ACC112 (cell line): ENCODE results near the gene VTI1A.

Experiments
- H2AFZ ChIP-seq: fragments of 200-600 bp; sonication (generic); one replicate; pipeline ENCODE4 v1.6.0; 2017; ENCODE audit warnings: antibody characterized with exemption, low read length; ENCODE audit not compliant: unreplicated experiment
- H3K27ac ChIP-seq: fragments of 200-600 bp; sonication (generic); 2 replicates; pipeline ENCODE4 v1.5.1; 2014; ENCODE audit warnings: low read depth, mild to moderate bottlenecking, antibody characterized with exemption, low read length, moderate library complexity
- H3K27me3 ChIP-seq: fragments of 200-600 bp; sonication (generic); 2 replicates; pipeline ENCODE4 v1.6.1; 2014; ENCODE audit warnings: mild to moderate bottlenecking, antibody characterized with exemption, low read length, moderate library complexity, mixed read lengths; ENCODE audit not compliant: insufficient read depth
- H3K36me3 ChIP-seq: fragments of 200-600 bp; sonication (generic); 2 replicates; pipeline ENCODE4 v1.6.1; 2016; ENCODE audit warnings: mild to moderate bottlenecking, antibody characterized with exemption, low read length, moderate library complexity, mixed read lengths; ENCODE audit not compliant: insufficient read depth
- H3K4me1 ChIP-seq: fragments of 200-600 bp; sonication (generic); one replicate; pipeline ENCODE4 v1.6.1; 2016; ENCODE audit warnings: low read length, mixed read lengths; ENCODE audit not compliant: insufficient read depth, unreplicated experiment, control insufficient read depth
- H3K4me3 ChIP-seq: fragments of 200-600 bp; sonication (generic); 2 replicates; pipeline ENCODE4 v1.5.1; 2014; ENCODE audit warnings: mild to moderate bottlenecking, low read depth, low read length
- H3K79me2 ChIP-seq: fragments of 200-600 bp; sonication (generic); one replicate; pipeline ENCODE4 v1.6.0; 2016; ENCODE audit warnings: low read length; ENCODE audit not compliant: control insufficient read depth, unreplicated experiment, insufficient read depth

Gene VTI1A

DNA sequence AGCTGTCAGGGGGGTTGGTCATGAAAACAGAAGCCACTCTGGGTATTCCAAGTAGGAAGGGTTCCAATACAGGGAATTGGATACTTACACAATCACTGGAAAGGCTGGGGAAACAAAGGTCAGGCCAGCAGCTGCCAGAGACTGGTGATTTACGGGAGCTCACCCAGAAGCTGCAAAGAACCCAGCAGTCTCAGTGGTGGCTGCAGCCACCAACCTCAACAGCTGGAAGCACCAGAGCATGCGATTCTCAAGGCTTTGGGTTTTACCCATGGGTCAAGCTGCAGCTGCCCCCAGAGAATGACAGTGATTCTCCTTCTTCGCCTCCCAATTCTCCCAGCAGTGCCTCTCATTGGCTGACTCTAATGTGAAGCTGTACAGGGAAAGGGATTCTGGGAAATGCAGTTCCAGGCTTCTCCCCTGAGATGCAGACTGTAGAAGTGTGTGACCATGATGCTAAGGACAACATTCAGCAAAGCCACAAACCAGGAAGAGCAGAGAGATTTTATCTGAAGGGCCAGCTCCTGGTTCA, 395.9 kb downstream of the VTI1A start:
- H3K4me1 ChIP-seq = no peaks in the 10 kb centered on the region
- H3K4me3 ChIP-seq = no peak overlapping the region
- no peaks in the 10 kb centered on the region for H3K36me3 ChIP-seq
- H3K79me2 ChIP-seq = no peaks in the 10 kb centered on the region
- no peak overlapping the region for H3K27ac ChIP-seq
- H3K27me3 ChIP-seq = 0 out of 2 replicates have a peak, but pooled peaks cover 4% of the 10 kb centered on the region
- H2AFZ ChIP-seq = no peak overlapping the region

GRCh38 chr10:112843623-112844022, 396.6 kb downstream of the VTI1A start:
- no peak overlapping the region for H2AFZ ChIP-seq
- 0 out of 2 replicates have a peak, but pooled peaks cover 4% of the 10 kb centered on the region for H3K27me3 ChIP-seq
- H3K27ac ChIP-seq = no peak overlapping the region
- H3K36me3 ChIP-seq = no peaks in the 10 kb centered on the region
- H3K79me2 ChIP-seq = no peaks in the 10 kb centered on the region
- H3K4me1 ChIP-seq = no peaks in the 10 kb centered on the region
- H3K4me3 ChIP-seq = no peak overlapping the region

DNA sequence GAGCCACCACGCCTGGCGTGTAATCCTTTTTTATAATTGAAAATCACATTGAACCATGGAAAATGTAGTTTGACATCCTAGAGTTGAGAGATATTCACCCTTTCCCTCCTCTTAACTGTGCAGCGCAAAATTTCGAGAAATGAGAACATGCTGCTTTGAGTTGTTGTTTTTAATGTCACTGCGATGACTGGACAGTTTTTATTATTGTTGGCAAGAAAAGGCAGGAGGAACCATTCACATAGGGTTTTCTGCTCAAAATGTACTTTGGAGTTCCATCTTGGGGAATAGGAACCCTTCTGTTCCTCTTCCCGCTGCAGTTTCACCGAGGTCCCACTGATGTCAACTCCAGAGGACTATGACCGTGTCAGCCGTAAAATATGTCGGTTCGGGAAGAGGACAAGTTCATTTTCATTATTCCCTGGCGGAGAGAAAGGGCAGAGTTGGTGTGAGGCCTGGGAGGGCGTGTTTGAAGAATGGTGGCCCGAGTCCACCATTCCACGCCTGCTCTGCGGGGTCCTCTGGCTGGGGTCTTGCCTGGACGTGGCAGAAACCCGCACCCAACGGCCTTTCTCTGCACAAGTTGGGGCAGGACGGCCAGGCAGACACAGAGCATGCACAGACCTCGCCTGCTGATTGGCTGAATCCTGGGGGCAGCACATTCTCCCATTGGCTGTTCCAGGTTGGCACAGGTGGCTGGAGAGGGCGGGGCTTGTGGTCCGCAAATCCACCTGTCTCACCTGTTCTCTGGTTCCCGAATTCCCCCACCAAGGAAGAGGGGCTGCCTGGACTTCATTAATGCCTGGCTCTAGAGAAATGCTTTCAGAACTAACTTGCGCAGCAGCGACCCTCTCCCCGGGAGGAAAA, 397.9 kb downstream of the VTI1A start:
- no peak overlapping the region for H3K4me3 ChIP-seq
- 0 out of 2 replicates have a peak, but pooled peaks cover under 1% of the 10 kb centered on the region for H3K27me3 ChIP-seq
- no peaks in the 10 kb centered on the region for H3K4me1 ChIP-seq
- no peak overlapping the region for H2AFZ ChIP-seq
- no peaks in the 10 kb centered on the region for H3K79me2 ChIP-seq
- no peak overlapping the region for H3K27ac ChIP-seq
- no peaks in the 10 kb centered on the region for H3K36me3 ChIP-seq

- Histone ChIP-seq H3K27me3 (no peaks in the 10 kb centered on the region; the same call in 1 of the 2 replicates), H3K79me2 (no peaks in the 10 kb centered on the region), H3K36me3 (no peaks in the 10 kb centered on the region), H3K4me3 (no peak overlapping the region), H3K27ac (no peak overlapping the region), H3K4me1 (no peaks in the 10 kb centered on the region), H2AFZ (no peak overlapping the region)
Observed at GRCh38 chr10:112847778-112848177, 400.8 kb downstream of the VTI1A start.

GRCh38 chr10:112848228-112848627, 401.2 kb downstream of the VTI1A start:
- Histone ChIP-seq H3K36me3 (no peaks in the 10 kb centered on the region), H3K4me3 (no peak overlapping the region), H3K79me2 (no peaks in the 10 kb centered on the region), H2AFZ (no peak overlapping the region), H3K27me3 (peaks cover 2% of the 10 kb centered on the region; the same call in 1 of the 2 replicates), H3K27ac (no peak overlapping the region), H3K4me1 (no peaks in the 10 kb centered on the region)

GRCh38 chr10:112848868-112849430, 401.9 kb downstream of the VTI1A start:
- no peak overlapping the region for H2AFZ ChIP-seq
- peaks cover 5% of the 10 kb centered on the region; the same call in 1 of the 2 replicates for H3K27me3 ChIP-seq
- H3K27ac ChIP-seq = no peak overlapping the region
- no peak overlapping the region for H3K4me3 ChIP-seq
- H3K79me2 ChIP-seq = no peaks in the 10 kb centered on the region
- H3K4me1 ChIP-seq = no peaks in the 10 kb centered on the region
- H3K36me3 ChIP-seq = no peaks in the 10 kb centered on the region

- H3K79me2 ChIP-seq = no peaks in the 10 kb centered on the region
- no peak overlapping the region for H3K4me3 ChIP-seq
- no peak overlapping the region for H2AFZ ChIP-seq
- H3K36me3 ChIP-seq = no peaks in the 10 kb centered on the region
- no peak overlapping the region for H3K27ac ChIP-seq
- H3K27me3 ChIP-seq = peaks cover 5% of the 10 kb centered on the region; the same call in 1 of the 2 replicates
- no peaks in the 10 kb centered on the region for H3K4me1 ChIP-seq
Observed at GRCh38 chr10:112849546-112849945, 402.5 kb downstream of the VTI1A start.

GRCh38 chr10:112851181-112851580, 404.2 kb downstream of the VTI1A start:
- H3K27ac ChIP-seq = no peak overlapping the region
- H3K79me2 ChIP-seq = no peaks in the 10 kb centered on the region
- H3K27me3 ChIP-seq = peaks cover 5% of the 10 kb centered on the region; the same call in 1 of the 2 replicates
- no peaks in the 10 kb centered on the region for H3K4me1 ChIP-seq
- H3K36me3 ChIP-seq = no peaks in the 10 kb centered on the region
- no peak overlapping the region for H2AFZ ChIP-seq
- H3K4me3 ChIP-seq = no peak overlapping the region

GRCh38 chr10:112851588-112852211, 404.7 kb downstream of the VTI1A start:
- peaks cover 5% of the 10 kb centered on the region; the same call in 1 of the 2 replicates for H3K27me3 ChIP-seq
- H3K4me1 ChIP-seq = no peaks in the 10 kb centered on the region
- H3K27ac ChIP-seq = no peak overlapping the region
- H3K4me3 ChIP-seq = no peak overlapping the region
- no peaks in the 10 kb centered on the region for H3K79me2 ChIP-seq
- H2AFZ ChIP-seq = no peak overlapping the region
- no peaks in the 10 kb centered on the region for H3K36me3 ChIP-seq

- H3K36me3 ChIP-seq = no peaks in the 10 kb centered on the region
Observed at GRCh38 chr10:112852306-112852705, 405.3 kb downstream of the VTI1A start.

More at GRCh38 chr10:112852306-112852705, 405.3 kb downstream of the VTI1A start:
- peaks cover 5% of the 10 kb centered on the region; the same call in 1 of the 2 replicates for H3K27me3 ChIP-seq
- H3K79me2 ChIP-seq = no peaks in the 10 kb centered on the region
- no peaks in the 10 kb centered on the region for H3K4me1 ChIP-seq
- H3K27ac ChIP-seq = no peak overlapping the region
- H3K4me3 ChIP-seq = no peak overlapping the region
- H2AFZ ChIP-seq = no peak overlapping the region
